Fibroblast of the aortic adventitia (primary cell): ENCODE data around the gene C19orf38. TPM values are rescaled to one million over a fixed set of nuclear protein-coding genes. Genes with fewer than 3 reads are reported as not detected.
"Not testable (repeated sequence)": the region's sequence is repeated elsewhere in the genome, so short reads cannot be mapped to it uniquely, and the experiment has no call there.

Experiments used
- DNase-seq: peaks from one replicate; pipeline ENCODE4 v3.0.0-alpha.2; 2010; ENCODE audit warnings: low read depth
- H3K4me3 ChIP-seq: 2 replicates; pipeline ENCODE4 v1.5.1; 2011; ENCODE audit warnings: low read depth, mild to moderate bottlenecking, control low read depth, low read length, moderate library complexity
- CTCF ChIP-seq: IDR thresholded peaks from 2 replicates; pipeline ENCODE4 v1.5.1; 2011; ENCODE audit warnings: mild to moderate bottlenecking, low read length, control low read depth, inconsistent platforms; ENCODE audit not compliant: insufficient read depth
- total RNA-seq: library from RNA; depleted of rRNA; stranded (reverse); fragments of >200 nt; gene quantifications from 2 replicates; pipeline ENCODE4 v1.2.3, GENCODE V29; 2012; ENCODE audit warnings: low replicate concordance

C19orf38 gene
- total RNA-seq, 1 donor = 0.81 TPM

- no peak for DNase-seq
- TF ChIP-seq CTCF = no peak
- H3K4me3 ChIP-seq = peak overlapping the region; percentile 65
Observed at GRCh38 chr19:10870501-10870954, 22.3 kb downstream of the C19orf38 start.

- H3K4me3 ChIP-seq = peak within 1 kb of the TSS; percentile 92
- TF ChIP-seq CTCF = peak; percentile 61
- peak; percentile 97 for DNase-seq
Observed at GRCh38 chr19:10870955-10871603, 22.9 kb downstream of the C19orf38 start, which contains the start of gene CARM1. Gene CARM1, plus strand, starts transcription at chr19:10871553. Its CDS starts 150 bp downstream, at chr19:10871703.

GRCh38 chr19:10871711-10872545, 23.7 kb downstream of the C19orf38 start:
- peak; percentile 33 for TF ChIP-seq CTCF
- DNase-seq = no peak
- peak overlapping the region; percentile 92 for H3K4me3 ChIP-seq

- no peak for TF ChIP-seq CTCF
- H3K4me3 ChIP-seq = peak overlapping the region; percentile 92
- peak; percentile 22 for DNase-seq
Observed at GRCh38 chr19:10872546-10873107, 24.4 kb downstream of the C19orf38 start.

GRCh38 chr19:10874024-10874423, 25.8 kb downstream of the C19orf38 start:
- no peak for TF ChIP-seq CTCF

GRCh38 chr19:10876459-10877240, 28.4 kb downstream of the C19orf38 start:
- no peak for DNase-seq
- H3K4me3 ChIP-seq = no peak overlapping the region
- no peak for TF ChIP-seq CTCF

More at GRCh38 chr19:10874024-10874423, 25.8 kb downstream of the C19orf38 start:
- H3K4me3 ChIP-seq = no peak overlapping the region
- DNase-seq = no peak

GRCh38 chr19:10877608-10878007, 29.4 kb downstream of the C19orf38 start:
- H3K4me3 ChIP-seq, DNase-seq: not testable (repeated sequence)
